ENCODE results near the gene GFRA1. TPM values are rescaled to one million over a fixed set of nuclear protein-coding genes. Genes with fewer than 3 reads are reported as not detected.

The GFRA1 gene
- total and polyA plus RNA-seq, 2 donors (not counting 3 experiments of a cell fraction or from before 2014, with no cell fraction given), result 0.22 to 0.88 TPM

DNA sequence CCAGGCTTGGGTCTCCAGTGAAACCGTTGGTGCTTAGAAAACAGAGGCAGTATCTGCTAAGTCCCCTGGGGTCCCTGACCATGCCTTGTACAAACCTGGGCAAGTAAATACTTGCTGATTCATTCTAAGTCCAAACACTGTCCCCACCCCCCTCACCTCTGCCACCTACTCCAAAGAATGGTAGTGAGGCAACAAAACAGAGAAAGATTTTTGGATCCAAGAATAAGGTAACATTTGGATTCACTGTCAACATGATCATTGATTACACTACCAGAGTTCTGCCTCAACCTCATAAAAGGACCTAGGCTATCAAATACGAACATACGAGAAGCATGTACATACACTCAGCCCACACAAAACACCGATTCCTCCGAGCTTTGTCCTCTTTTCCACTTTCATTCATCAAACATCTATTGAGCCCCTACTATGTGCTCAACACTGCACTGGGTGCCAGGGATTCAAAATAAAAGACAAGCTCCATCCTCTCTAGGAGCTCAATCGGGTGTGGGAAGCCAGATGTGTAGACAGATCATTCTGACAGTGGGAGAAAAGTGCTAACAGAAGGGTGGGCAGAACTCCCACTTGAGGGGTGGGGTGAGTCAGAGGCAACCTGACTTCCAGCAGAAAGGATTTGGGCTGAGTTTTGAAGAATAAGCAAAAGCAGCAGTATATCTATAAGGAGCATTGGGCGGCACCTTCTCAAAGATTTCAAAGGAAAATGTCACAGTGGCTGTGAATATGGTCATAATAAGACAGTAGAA lies 71.2 kb downstream of the GFRA1 start:
- POLR2A ChIA-PET, result no interaction called here
- DNase-seq (ENCODE audit: low read depth, low spot score), result no peak
- no peaks in the 10 kb centered on the region for H3K36me3 ChIP-seq (ENCODE audit: control insufficient read depth in 2 of 2, extremely low read depth in 1 of 2, insufficient read depth in 2 of 2, low read length in 2 of 2)
- no peaks in the 10 kb centered on the region for H3K9me1 ChIP-seq (replicated peaks; ENCODE audit: control insufficient read depth, extremely low read depth, insufficient read depth, low read length)
- no peak overlapping the region for H3K4me3 ChIP-seq (replicated peaks in 1 of 3; ENCODE audit: insufficient read depth in 1 of 3, low read depth in 1 of 3, low read length in 3 of 3)
- H3K9ac ChIP-seq (replicated peaks; ENCODE audit: extremely low read depth, insufficient read depth, low read length), result no peak overlapping the region
- H2AFZ ChIP-seq (ENCODE audit: low read depth, low read length), result no peak overlapping the region
- dilution Hi-C loops (cut with MboI; ENCODE audit: extremely low pct_ligation_motif_present, low sequenced_read_pairs) (no loop called here), intact Hi-C loops (cut with micrococcal nuclease) (no loop called here)
- no peaks in the 10 kb centered on the region for H3K4me1 ChIP-seq (ENCODE audit: control insufficient read depth, extremely low read depth, insufficient read depth, low read length)
- TF ChIP-seq MYC (IDR thresholded peaks at IDR 0.05; ENCODE audit: low read depth, low read length) (no peak), GATA2 (IDR thresholded peaks at IDR 0.05; ENCODE audit: insufficient read depth, insufficient read length, low read depth, low read length) (no peak), EZH2 (IDR thresholded peaks at IDR 0.05; ENCODE audit: borderline replicate concordance, low read depth, low read length, severe bottlenecking) (no peak), FOS (IDR thresholded peaks at IDR 0.05; ENCODE audit: borderline replicate concordance, insufficient read depth, low read length) (no peak), JUN (IDR thresholded peaks at IDR 0.05; ENCODE audit: borderline replicate concordance, insufficient read depth, insufficient read length, low read depth) (no peak), POLR2A (IDR thresholded peaks at IDR 0.05; ENCODE audit: low read depth, low read length) (no peak), POLR2AphosphoS5 (IDR thresholded peaks at IDR 0.05; ENCODE audit: insufficient read depth, low read depth, low read length) (no peak)
- TF ChIP-seq, protein P1, sequence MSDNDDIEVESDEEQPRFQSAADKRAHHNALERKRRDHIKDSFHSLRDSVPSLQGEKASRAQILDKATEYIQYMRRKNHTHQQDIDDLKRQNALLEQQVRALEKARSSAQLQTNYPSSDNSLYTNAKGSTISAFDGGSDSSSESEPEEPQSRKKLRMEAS (IDR thresholded peaks at IDR 0.05; ENCODE audit: insufficient read depth, insufficient read length), result no peak
- TF ChIP-seq, protein P2, sequence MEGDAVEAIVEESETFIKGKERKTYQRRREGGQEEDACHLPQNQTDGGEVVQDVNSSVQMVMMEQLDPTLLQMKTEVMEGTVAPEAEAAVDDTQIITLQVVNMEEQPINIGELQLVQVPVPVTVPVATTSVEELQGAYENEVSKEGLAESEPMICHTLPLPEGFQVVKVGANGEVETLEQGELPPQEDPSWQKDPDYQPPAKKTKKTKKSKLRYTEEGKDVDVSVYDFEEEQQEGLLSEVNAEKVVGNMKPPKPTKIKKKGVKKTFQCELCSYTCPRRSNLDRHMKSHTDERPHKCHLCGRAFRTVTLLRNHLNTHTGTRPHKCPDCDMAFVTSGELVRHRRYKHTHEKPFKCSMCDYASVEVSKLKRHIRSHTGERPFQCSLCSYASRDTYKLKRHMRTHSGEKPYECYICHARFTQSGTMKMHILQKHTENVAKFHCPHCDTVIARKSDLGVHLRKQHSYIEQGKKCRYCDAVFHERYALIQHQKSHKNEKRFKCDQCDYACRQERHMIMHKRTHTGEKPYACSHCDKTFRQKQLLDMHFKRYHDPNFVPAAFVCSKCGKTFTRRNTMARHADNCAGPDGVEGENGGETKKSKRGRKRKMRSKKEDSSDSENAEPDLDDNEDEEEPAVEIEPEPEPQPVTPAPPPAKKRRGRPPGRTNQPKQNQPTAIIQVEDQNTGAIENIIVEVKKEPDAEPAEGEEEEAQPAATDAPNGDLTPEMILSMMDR (IDR thresholded peaks at IDR 0.05; ENCODE audit: extremely low read depth in 1 of 2, insufficient read depth in 1 of 2, low read depth in 1 of 2, low read length in 2 of 2), result no peak
- H3K79me2 ChIP-seq (ENCODE audit: control insufficient read depth, insufficient read depth, low read length), result no peaks in the 10 kb centered on the region
- CTCF ChIA-PET, result no interaction called here
- no TSS peak for BruUV-seq (replicated peaks)
- peaks cover under 1% of the 10 kb centered on the region for H3K9me3 ChIP-seq (replicated peaks; ENCODE audit: control insufficient read depth, insufficient read depth, low read length)
- FAIRE-seq, result no peak
- H3K27me3 ChIP-seq (ENCODE audit: control insufficient read depth in 2 of 2, insufficient read depth in 2 of 2, low read length in 2 of 2), result no peaks in the 10 kb centered on the region
- H3K27ac ChIP-seq (ENCODE audit: insufficient read depth, low read depth, low read length), result no peak overlapping the region
- no peak overlapping the region for H3K4me2 ChIP-seq (ENCODE audit: insufficient read depth, low read length)
- H4K20me1 ChIP-seq (replicated peaks; ENCODE audit: control insufficient read depth, extremely low read depth, insufficient read depth, low read length), result no peaks in the 10 kb centered on the region
